HEK293 (cell line): Measurements from ENCODE around the gene KCNQ1.

Source experiments
- CTCF ChIA-PET: fragments of 350-600 bp; formaldehyde crosslinking; extraction: SDS; loops from one replicate; lab custom pipeline; 2021; ENCODE audit warnings: antibody characterized with exemption; lab: Yijun Ruan, JAX
- POLR2A ChIA-PET: fragments of 300-600 bp; formaldehyde crosslinking; extraction: SDS; loops from one replicate; lab custom pipeline; 2020; ENCODE audit warnings: antibody characterized with exemption, inconsistent platforms; lab: Yijun Ruan, JAX
- H3K27ac ChIP-seq: fragments of 200-500 bp; sonication (Bioruptor generic); 2 replicates; pipeline ENCODE4 v1.5.1; 2014; ENCODE audit warnings: low read depth, low read length, control low read depth, inconsistent platforms; ENCODE audit errors: extremely low read depth
- H3K36me3 ChIP-seq, 2 experiments: fragments of 200-500 bp in 1 of 2; sonication (Bioruptor generic) in 1 of 2; 1 replicate in 1 of 2; 2 replicates in 1 of 2; pipeline ENCODE4 v1.5.1; 2014 to 2017; ENCODE audit warnings: inconsistent platforms in 2 of 2, low read length in 2 of 2; ENCODE audit not compliant: control insufficient read depth in 2 of 2, insufficient read depth in 1 of 2
- H3K4me1 ChIP-seq: fragments of 200-500 bp; sonication (Bioruptor generic); 2 replicates; pipeline ENCODE4 v1.5.1; 2014; ENCODE audit warnings: mild to moderate bottlenecking, low read length, inconsistent platforms; ENCODE audit not compliant: control insufficient read depth, insufficient read depth
- H3K4me3 ChIP-seq: 2 replicates; pipeline ENCODE4 v1.5.1; 2011; ENCODE audit warnings: low read depth, mild to moderate bottlenecking, control low read depth, low read length, moderate library complexity
- H3K9me3 ChIP-seq: fragments of 200-500 bp; sonication (Bioruptor generic); 2 replicates; pipeline ENCODE4 v1.5.1; 2014; ENCODE audit warnings: low read depth, low read length, inconsistent platforms; ENCODE audit not compliant: control insufficient read depth, insufficient read depth
- GLIS2 ChIP-seq: fragments of 450-650 bp; formaldehyde crosslinking; IDR thresholded peaks from 2 replicates; pipeline ENCODE4 v1.5.1; 2016; ENCODE audit warnings: missing biosample characterization, missing genetic modification characterization
- KLF1 ChIP-seq: fragments of 450-650 bp; formaldehyde crosslinking; IDR thresholded peaks from 2 replicates; pipeline ENCODE4 v1.5.1; 2016; ENCODE audit warnings: missing biosample characterization, missing genetic modification characterization
- PRDM10 ChIP-seq: fragments of 450-650 bp; formaldehyde crosslinking; IDR thresholded peaks from 2 replicates; pipeline ENCODE4 v1.5.1; 2016; ENCODE audit warnings: missing biosample characterization, missing genetic modification characterization
- PRDM6 ChIP-seq: fragments of 450-650 bp; formaldehyde crosslinking; IDR thresholded peaks from 2 replicates; pipeline ENCODE4 v1.5.1; 2017; ENCODE audit warnings: missing biosample characterization, missing genetic modification characterization
- SP2 ChIP-seq: fragments of 450-650 bp; formaldehyde crosslinking; IDR thresholded peaks from 2 replicates; pipeline ENCODE4 v1.5.1; 2016; ENCODE audit warnings: missing biosample characterization, missing genetic modification characterization
- TRIM28 ChIP-seq: IDR thresholded peaks from 2 replicates; pipeline ENCODE4 v1.6.1; 2011; ENCODE audit warnings: low read length, control low read depth, borderline replicate concordance
- YY1 ChIP-seq: fragments of 450-650 bp; formaldehyde crosslinking; IDR thresholded peaks from 2 replicates; pipeline ENCODE4 v1.5.1; 2018; ENCODE audit warnings: missing biosample characterization, missing genetic modification characterization
- ZFHX2 ChIP-seq: fragments of 450-650 bp; formaldehyde crosslinking; conservative IDR thresholded peaks from 2 replicates; pipeline ENCODE4 v1.5.1; 2016; ENCODE audit warnings: missing biosample characterization, missing genetic modification characterization
- ZFP37 ChIP-seq: fragments of 450-650 bp; formaldehyde crosslinking; IDR thresholded peaks from 2 replicates; pipeline ENCODE4 v1.5.1; 2016; ENCODE audit warnings: missing biosample characterization, missing genetic modification characterization
- ZNF133 ChIP-seq: fragments of 450-650 bp; formaldehyde crosslinking; IDR thresholded peaks from 2 replicates; pipeline ENCODE4 v1.5.1; 2016; ENCODE audit warnings: missing biosample characterization, missing genetic modification characterization
- ZNF140 ChIP-seq: fragments of 450-650 bp; formaldehyde crosslinking; IDR thresholded peaks from 2 replicates; pipeline ENCODE4 v1.5.1; 2016; ENCODE audit warnings: missing biosample characterization, missing genetic modification characterization
- ZNF214 ChIP-seq: fragments of 450-650 bp; formaldehyde crosslinking; IDR thresholded peaks from 2 replicates; pipeline ENCODE4 v1.5.1; 2017; ENCODE audit warnings: missing biosample characterization, mild to moderate bottlenecking, missing genetic modification characterization, borderline replicate concordance
- ZNF266 ChIP-seq: fragments of 450-650 bp; formaldehyde crosslinking; IDR thresholded peaks from 2 replicates; pipeline ENCODE4 v1.5.1; 2016; ENCODE audit warnings: missing biosample characterization, missing genetic modification characterization, low read depth
- ZNF280C ChIP-seq: fragments of 450-650 bp; formaldehyde crosslinking; IDR thresholded peaks from 2 replicates; pipeline ENCODE4 v1.5.1; 2016; ENCODE audit warnings: missing biosample characterization, missing genetic modification characterization
- ZNF302 ChIP-seq: fragments of 450-650 bp; formaldehyde crosslinking; IDR thresholded peaks from 2 replicates; pipeline ENCODE4 v1.5.1; 2016; ENCODE audit warnings: missing biosample characterization, missing genetic modification characterization, low read depth
- ZNF514 ChIP-seq: fragments of 450-650 bp; formaldehyde crosslinking; IDR thresholded peaks from 2 replicates; pipeline ENCODE4 v1.5.1; 2016; ENCODE audit warnings: missing biosample characterization, missing genetic modification characterization
- ZNF560 ChIP-seq: fragments of 450-650 bp; formaldehyde crosslinking; IDR thresholded peaks from 2 replicates; pipeline ENCODE4 v1.5.1; 2017; ENCODE audit warnings: missing biosample characterization, missing genetic modification characterization, borderline replicate concordance
- ZNF664 ChIP-seq: fragments of 450-650 bp; formaldehyde crosslinking; IDR thresholded peaks from 2 replicates; pipeline ENCODE4 v1.5.1; 2016; ENCODE audit warnings: missing biosample characterization, missing genetic modification characterization
- ZNF747 ChIP-seq: fragments of 450-650 bp; formaldehyde crosslinking; IDR thresholded peaks from 2 replicates; pipeline ENCODE4 v1.5.1; 2016; ENCODE audit warnings: missing biosample characterization, missing genetic modification characterization
- ZNF776 ChIP-seq: fragments of 450-650 bp; formaldehyde crosslinking; IDR thresholded peaks from 2 replicates; pipeline ENCODE4 v1.5.0; 2017; ENCODE audit warnings: missing biosample characterization, missing genetic modification characterization, borderline replicate concordance
- ZNF785 ChIP-seq: fragments of 450-650 bp; formaldehyde crosslinking; IDR thresholded peaks from 2 replicates; pipeline ENCODE4 v1.5.1; 2016; ENCODE audit warnings: missing biosample characterization, missing genetic modification characterization
- ZSCAN23 ChIP-seq: fragments of 450-650 bp; formaldehyde crosslinking; IDR thresholded peaks from 2 replicates; pipeline ENCODE4 v1.5.1; 2016; ENCODE audit warnings: missing biosample characterization, missing genetic modification characterization
- TF ChIP-seq, protein P1 (sequence below): fragments of 450-650 bp; formaldehyde crosslinking; IDR thresholded peaks from 2 replicates; pipeline ENCODE4 v1.5.1; 2016; ENCODE audit warnings: missing biosample characterization, missing genetic modification characterization, low read depth
- TF ChIP-seq, protein P2 (sequence below): fragments of 450-650 bp; formaldehyde crosslinking; IDR thresholded peaks from 2 replicates; pipeline ENCODE4 v1.5.1; 2016; ENCODE audit warnings: missing biosample characterization, missing genetic modification characterization, borderline replicate concordance
- TF ChIP-seq, protein P3 (sequence below): fragments of 450-650 bp; formaldehyde crosslinking; IDR thresholded peaks from 2 replicates; pipeline ENCODE4 v1.5.0; 2017; ENCODE audit warnings: missing biosample characterization, missing genetic modification characterization, borderline replicate concordance

KCNQ1 gene

GRCh38 chr11:2663506-2663905, 218.7 kb downstream of the KCNQ1 start (continued):
- TF ChIP-seq PRDM10 (no peak), ZNF560 (tag by site-specific recombination) (no peak), PRDM6 (tag by site-specific recombination) (no peak), ZFHX2 (tag by site-specific recombination) (no peak), GLIS2 (no peak), ZSCAN23 (no peak)
- TF ChIP-seq, protein P1, sequence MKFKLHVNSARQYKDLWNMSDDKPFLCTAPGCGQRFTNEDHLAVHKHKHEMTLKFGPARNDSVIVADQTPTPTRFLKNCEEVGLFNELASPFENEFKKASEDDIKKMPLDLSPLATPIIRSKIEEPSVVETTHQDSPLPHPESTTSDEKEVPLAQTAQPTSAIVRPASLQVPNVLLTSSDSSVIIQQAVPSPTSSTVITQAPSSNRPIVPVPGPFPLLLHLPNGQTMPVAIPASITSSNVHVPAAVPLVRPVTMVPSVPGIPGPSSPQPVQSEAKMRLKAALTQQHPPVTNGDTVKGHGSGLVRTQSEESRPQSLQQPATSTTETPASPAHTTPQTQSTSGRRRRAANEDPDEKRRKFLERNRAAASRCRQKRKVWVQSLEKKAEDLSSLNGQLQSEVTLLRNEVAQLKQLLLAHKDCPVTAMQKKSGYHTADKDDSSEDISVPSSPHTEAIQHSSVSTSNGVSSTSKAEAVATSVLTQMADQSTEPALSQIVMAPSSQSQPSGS, result no peak
- TF ChIP-seq, protein P2, sequence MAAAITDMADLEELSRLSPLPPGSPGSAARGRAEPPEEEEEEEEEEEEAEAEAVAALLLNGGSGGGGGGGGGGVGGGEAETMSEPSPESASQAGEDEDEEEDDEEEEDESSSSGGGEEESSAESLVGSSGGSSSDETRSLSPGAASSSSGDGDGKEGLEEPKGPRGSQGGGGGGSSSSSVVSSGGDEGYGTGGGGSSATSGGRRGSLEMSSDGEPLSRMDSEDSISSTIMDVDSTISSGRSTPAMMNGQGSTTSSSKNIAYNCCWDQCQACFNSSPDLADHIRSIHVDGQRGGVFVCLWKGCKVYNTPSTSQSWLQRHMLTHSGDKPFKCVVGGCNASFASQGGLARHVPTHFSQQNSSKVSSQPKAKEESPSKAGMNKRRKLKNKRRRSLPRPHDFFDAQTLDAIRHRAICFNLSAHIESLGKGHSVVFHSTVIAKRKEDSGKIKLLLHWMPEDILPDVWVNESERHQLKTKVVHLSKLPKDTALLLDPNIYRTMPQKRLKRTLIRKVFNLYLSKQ (tag by site-specific recombination), result no peak
- TF ChIP-seq, all 188 proteins: peak for 0

DNA sequence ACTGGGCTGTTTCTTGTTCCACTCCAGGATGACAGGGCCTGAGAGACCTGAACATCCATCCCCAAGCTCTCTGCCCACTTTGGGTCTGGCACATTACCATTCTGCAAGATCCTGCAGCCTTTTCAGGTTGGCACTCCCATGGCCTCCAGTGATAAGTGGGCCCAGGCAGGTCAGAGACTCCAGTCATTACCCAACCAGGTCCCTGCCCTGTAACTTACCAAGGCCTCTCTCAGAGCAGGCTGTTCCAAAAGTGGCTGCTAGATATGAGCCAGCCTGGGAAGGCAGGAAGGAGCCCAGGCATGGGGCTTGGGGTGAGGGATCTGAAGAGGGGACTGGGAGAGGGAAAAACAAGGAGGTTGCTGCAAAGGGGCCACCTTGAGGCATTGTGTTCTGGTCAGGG, 219.1 kb downstream of the KCNQ1 start:
- POLR2A ChIA-PET, result no interaction called here
- Histone ChIP-seq H3K4me1 (no peaks in the 10 kb centered on the region), H3K36me3 (peaks cover 0 to 48% of the 10 kb centered on the region in 2 experiments; a peak in 1 of 3 replicates), H3K9me3 (no peaks in the 10 kb centered on the region), H3K27ac (no peak overlapping the region), H3K4me3 (no peak overlapping the region)
- CTCF ChIA-PET, result interaction anchor here (0.9 kb wide), 1 partner anchor 131 kb away, joined by 5 read pairs; no protein-coding TSS in a partner anchor
- no peak for TF ChIP-seq ZNF785 (tag by site-specific recombination)
- no peak for TF ChIP-seq ZNF302 (tag by site-specific recombination)
- no peak for TF ChIP-seq YY1 (tag by site-specific recombination)
- no peak for TF ChIP-seq SP2
- TF ChIP-seq ZNF266, result no peak
- TF ChIP-seq ZNF664 (tag by site-specific recombination), result no peak
- no peak for TF ChIP-seq ZNF133 (tag by site-specific recombination)
- no peak for TF ChIP-seq ZNF776 (tag by site-specific recombination)
- no peak for TF ChIP-seq ZNF747 (tag by site-specific recombination)
- no peak for TF ChIP-seq ZNF140 (tag by site-specific recombination)
- TF ChIP-seq ZNF514 (tag by site-specific recombination), result no peak
- TF ChIP-seq ZNF214 (tag by site-specific recombination), result no peak
- TF ChIP-seq, protein P3, sequence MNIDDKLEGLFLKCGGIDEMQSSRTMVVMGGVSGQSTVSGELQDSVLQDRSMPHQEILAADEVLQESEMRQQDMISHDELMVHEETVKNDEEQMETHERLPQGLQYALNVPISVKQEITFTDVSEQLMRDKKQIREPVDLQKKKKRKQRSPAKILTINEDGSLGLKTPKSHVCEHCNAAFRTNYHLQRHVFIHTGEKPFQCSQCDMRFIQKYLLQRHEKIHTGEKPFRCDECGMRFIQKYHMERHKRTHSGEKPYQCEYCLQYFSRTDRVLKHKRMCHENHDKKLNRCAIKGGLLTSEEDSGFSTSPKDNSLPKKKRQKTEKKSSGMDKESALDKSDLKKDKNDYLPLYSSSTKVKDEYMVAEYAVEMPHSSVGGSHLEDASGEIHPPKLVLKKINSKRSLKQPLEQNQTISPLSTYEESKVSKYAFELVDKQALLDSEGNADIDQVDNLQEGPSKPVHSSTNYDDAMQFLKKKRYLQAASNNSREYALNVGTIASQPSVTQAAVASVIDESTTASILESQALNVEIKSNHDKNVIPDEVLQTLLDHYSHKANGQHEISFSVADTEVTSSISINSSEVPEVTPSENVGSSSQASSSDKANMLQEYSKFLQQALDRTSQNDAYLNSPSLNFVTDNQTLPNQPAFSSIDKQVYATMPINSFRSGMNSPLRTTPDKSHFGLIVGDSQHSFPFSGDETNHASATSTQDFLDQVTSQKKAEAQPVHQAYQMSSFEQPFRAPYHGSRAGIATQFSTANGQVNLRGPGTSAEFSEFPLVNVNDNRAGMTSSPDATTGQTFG, result no peak
- no peak for TF ChIP-seq ZFP37 (tag by site-specific recombination)
- TF ChIP-seq KLF1 (tag by site-specific recombination), result no peak
- no peak for TF ChIP-seq ZNF280C (tag by site-specific recombination)
- TF ChIP-seq TRIM28, result no peak
